ENCODE measurements around the gene CHRNA1.

CHRNA1 gene

GRCh38 chr2:174791020-174791419 is 26.7 kb upstream of the CHRNA1 start:
- no peak overlapping the region for H3K27ac Mint-ChIP-seq (ENCODE audit: low read depth)
- H3K36me3 Mint-ChIP-seq (ENCODE audit: insufficient read depth), result no peaks in the 10 kb centered on the region
- no peak for ATAC-seq (replicated peaks; ENCODE audit: extremely low read depth, poor library complexity, severe bottlenecking)
- no peaks in the 10 kb centered on the region for H3K27me3 Mint-ChIP-seq
- no peaks in the 10 kb centered on the region for H3K9me3 Mint-ChIP-seq
- peaks cover 5% of the 10 kb centered on the region for H3K4me1 Mint-ChIP-seq
- H3K4me3 Mint-ChIP-seq, result no peak overlapping the region
- no peak for DNase-seq (ENCODE audit: low spot score in 2 of 2)

DNA sequence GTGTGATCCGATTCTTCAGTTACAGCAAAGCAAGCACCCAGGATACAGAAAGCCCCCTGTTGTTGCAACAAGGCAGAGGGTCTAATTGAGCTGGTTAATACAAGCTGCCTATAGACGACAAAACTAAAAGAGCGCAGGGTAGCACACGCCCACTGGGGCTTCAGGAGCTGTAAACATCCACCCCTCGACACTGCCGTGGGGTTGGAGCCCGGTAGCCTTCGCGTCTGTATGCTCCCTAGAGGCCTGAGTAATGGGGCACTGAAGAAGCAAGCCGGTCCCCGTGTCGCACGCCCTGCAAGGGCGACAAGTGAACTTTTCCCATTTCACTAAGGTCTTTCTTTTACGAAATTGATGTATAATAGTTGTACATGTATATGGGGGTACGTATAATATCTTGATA is 24.7 kb upstream of the CHRNA1 start:
- H3K27me3 Mint-ChIP-seq, result no peaks in the 10 kb centered on the region
- no peaks in the 10 kb centered on the region for H3K9me3 Mint-ChIP-seq
- peaks cover 5% of the 10 kb centered on the region for H3K4me1 Mint-ChIP-seq
- no peak for DNase-seq (ENCODE audit: low spot score in 2 of 2)
- H3K27ac Mint-ChIP-seq (ENCODE audit: low read depth), result no peak overlapping the region
- no peaks in the 10 kb centered on the region for H3K36me3 Mint-ChIP-seq (ENCODE audit: insufficient read depth)
- ATAC-seq (replicated peaks; ENCODE audit: extremely low read depth, poor library complexity, severe bottlenecking), result no peak
- H3K4me3 Mint-ChIP-seq, result no peak overlapping the region

DNA sequence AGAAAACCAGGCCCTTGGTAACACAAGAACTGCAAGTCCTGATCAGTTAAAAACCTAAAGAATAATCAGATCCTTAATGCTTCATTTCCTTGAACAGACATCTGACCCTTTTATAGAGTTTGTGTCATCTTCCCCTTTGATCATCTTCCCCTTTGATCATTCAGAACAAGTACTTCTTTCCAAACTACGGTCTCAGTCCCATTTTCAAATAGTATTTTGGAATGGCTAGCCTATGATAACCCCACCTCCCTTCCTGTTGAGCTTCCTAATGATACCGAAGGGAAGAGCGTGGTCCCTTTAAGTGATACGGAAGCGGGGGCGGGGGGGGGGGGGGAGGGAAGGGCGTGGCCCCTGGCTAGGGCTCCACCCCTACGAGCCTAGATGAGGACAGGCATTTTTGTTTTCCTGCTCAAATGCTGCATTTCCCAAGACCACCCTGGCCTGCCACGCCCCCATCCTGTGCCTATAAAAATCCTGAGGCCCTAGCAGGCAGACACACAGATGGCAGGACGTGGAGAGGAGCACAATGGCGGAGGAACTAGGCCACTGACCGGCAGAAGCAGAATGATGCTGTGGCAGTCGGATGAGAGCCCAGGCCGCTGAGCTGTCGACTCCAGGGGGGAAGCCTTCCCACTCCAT is 24.1 kb upstream of the CHRNA1 start:
- Mint-ChIP-seq H3K9me3 (no peaks in the 10 kb centered on the region), H3K36me3 (ENCODE audit: insufficient read depth) (no peaks in the 10 kb centered on the region), H3K4me1 (peaks cover 5% of the 10 kb centered on the region), H3K27me3 (no peaks in the 10 kb centered on the region), H3K27ac (ENCODE audit: low read depth) (peak overlapping the region; percentile 36), H3K4me3 (no peak overlapping the region)
- peak; percentile 14 for ATAC-seq (replicated peaks; ENCODE audit: extremely low read depth, poor library complexity, severe bottlenecking)
- no peak for DNase-seq (ENCODE audit: low spot score in 2 of 2)

DNA sequence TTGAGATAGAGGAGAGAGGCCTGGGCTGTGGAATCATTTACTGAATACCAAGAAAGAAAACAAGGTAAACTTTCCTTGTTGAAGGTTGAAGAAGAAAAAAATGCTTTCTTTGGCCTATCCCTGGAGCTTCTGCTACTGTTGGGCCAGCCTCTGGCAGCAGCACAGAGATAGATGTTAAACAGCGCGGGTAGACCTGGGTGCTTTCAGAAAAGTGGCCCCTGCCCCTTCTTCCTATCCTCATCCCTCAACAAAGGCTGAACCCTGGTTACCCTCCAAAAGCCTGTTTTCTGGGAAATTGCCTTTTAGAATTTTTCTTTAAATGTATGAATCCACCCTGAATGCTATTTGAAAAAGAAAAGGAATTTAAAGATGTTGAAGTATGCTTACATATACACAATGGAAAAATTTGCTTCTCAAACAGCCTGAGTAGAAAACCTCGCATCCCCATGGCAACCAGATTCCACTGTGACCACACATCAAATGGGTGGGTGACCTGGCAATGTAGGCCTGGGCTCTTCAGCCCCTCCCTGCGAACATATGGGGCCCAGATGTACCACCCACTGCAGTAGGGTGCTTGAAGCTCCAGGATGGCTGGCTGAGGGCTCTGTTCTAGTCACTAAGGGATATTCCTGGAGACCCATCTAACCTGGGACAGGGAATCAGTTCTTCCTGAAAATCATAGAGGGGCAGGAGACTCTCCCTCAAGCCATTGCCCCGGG is 23.4 kb upstream of the CHRNA1 start:
- DNase-seq (ENCODE audit: low spot score in 2 of 2) (no peak), ATAC-seq (replicated peaks; ENCODE audit: extremely low read depth, poor library complexity, severe bottlenecking) (no peak)
- no peaks in the 10 kb centered on the region for H3K27me3 Mint-ChIP-seq
- peak overlapping the region; percentile 36 for H3K27ac Mint-ChIP-seq (ENCODE audit: low read depth)
- H3K36me3 Mint-ChIP-seq (ENCODE audit: insufficient read depth), result no peaks in the 10 kb centered on the region
- no peaks in the 10 kb centered on the region for H3K9me3 Mint-ChIP-seq
- no peak overlapping the region for H3K4me3 Mint-ChIP-seq
- H3K4me1 Mint-ChIP-seq, result peaks cover 5% of the 10 kb centered on the region

GRCh38 chr2:174786066-174786725 is 21.9 kb upstream of the CHRNA1 start:
- H3K27me3 Mint-ChIP-seq, result no peaks in the 10 kb centered on the region
- H3K9me3 Mint-ChIP-seq, result no peaks in the 10 kb centered on the region
- no peaks in the 10 kb centered on the region for H3K36me3 Mint-ChIP-seq (ENCODE audit: insufficient read depth)
- no peak overlapping the region for H3K27ac Mint-ChIP-seq (ENCODE audit: low read depth)
- no peak overlapping the region for H3K4me3 Mint-ChIP-seq
- DNase-seq (ENCODE audit: low spot score in 2 of 2) (no peak), ATAC-seq (replicated peaks; ENCODE audit: extremely low read depth, poor library complexity, severe bottlenecking) (no peak)
- peaks cover 5% of the 10 kb centered on the region for H3K4me1 Mint-ChIP-seq

DNA sequence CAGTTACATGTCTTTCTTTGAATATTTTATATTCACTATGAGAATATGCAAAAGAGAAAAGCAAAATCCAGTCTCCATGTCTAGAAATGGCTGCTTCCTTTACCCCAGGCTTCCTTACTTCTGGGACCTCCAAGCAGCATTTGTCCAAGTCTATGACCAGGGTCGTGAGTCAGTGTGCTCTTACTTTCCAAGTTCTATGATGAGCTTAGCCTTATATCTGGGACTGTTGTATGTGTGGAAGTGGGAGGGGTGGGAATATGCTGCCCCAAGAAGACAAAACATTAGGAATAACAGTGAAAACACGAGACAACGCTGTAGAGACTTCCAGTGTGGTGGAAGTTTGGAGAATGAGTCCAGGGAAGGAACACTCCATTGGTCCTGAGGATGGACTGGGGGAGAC is 21.2 kb upstream of the CHRNA1 start:
- H3K9me3 Mint-ChIP-seq, result no peaks in the 10 kb centered on the region
- H3K36me3 Mint-ChIP-seq (ENCODE audit: insufficient read depth), result no peaks in the 10 kb centered on the region
- peaks cover 5% of the 10 kb centered on the region for H3K4me1 Mint-ChIP-seq
- no peaks in the 10 kb centered on the region for H3K27me3 Mint-ChIP-seq
- ATAC-seq (replicated peaks; ENCODE audit: extremely low read depth, poor library complexity, severe bottlenecking), result no peak
- no peak overlapping the region for H3K4me3 Mint-ChIP-seq
- DNase-seq (ENCODE audit: low spot score in 2 of 2), result no peak
- H3K27ac Mint-ChIP-seq (ENCODE audit: low read depth), result no peak overlapping the region

GRCh38 chr2:174784909-174785308 is 20.6 kb upstream of the CHRNA1 start:
- no peak overlapping the region for H3K27ac Mint-ChIP-seq (ENCODE audit: low read depth)
- H3K9me3 Mint-ChIP-seq, result no peaks in the 10 kb centered on the region
- no peak overlapping the region for H3K4me3 Mint-ChIP-seq
- H3K4me1 Mint-ChIP-seq, result peaks cover 5% of the 10 kb centered on the region
- DNase-seq (ENCODE audit: low spot score in 2 of 2) (no peak), ATAC-seq (replicated peaks; ENCODE audit: extremely low read depth, poor library complexity, severe bottlenecking) (no peak)
- H3K27me3 Mint-ChIP-seq, result no peaks in the 10 kb centered on the region
- no peaks in the 10 kb centered on the region for H3K36me3 Mint-ChIP-seq (ENCODE audit: insufficient read depth)

DNA sequence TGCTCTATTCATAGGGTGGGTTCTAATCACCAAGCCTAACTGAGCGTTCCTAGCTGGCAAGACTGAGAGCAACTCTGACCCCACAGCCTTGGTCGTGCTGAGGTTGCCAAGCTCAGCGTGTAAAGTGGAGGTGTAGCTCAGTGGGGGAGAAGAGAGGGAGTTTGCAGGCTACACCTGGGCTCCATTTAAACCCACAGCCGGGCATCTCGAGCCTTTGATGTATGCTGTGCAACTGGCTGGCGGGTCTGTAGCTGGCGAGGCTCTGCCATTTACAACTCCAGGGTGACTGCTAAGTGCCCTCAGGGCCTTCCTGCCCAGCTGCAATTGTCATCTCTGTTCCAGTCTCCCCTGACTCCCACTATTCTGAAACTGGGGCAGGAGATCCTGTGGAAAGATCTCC is 20.0 kb upstream of the CHRNA1 start:
- ATAC-seq (replicated peaks; ENCODE audit: extremely low read depth, poor library complexity, severe bottlenecking), result no peak
- no peak for DNase-seq (ENCODE audit: low spot score in 2 of 2)
- Mint-ChIP-seq H3K36me3 (ENCODE audit: insufficient read depth) (no peaks in the 10 kb centered on the region), H3K4me1 (peaks cover 8% of the 10 kb centered on the region), H3K27me3 (no peaks in the 10 kb centered on the region), H3K4me3 (no peak overlapping the region), H3K27ac (ENCODE audit: low read depth) (no peak overlapping the region), H3K9me3 (no peaks in the 10 kb centered on the region)

- Mint-ChIP-seq H3K4me1 (peaks cover 25% of the 10 kb centered on the region), H3K27ac (ENCODE audit: low read depth) (no peak overlapping the region), H3K27me3 (no peaks in the 10 kb centered on the region), H3K9me3 (no peaks in the 10 kb centered on the region), H3K36me3 (ENCODE audit: insufficient read depth) (peaks cover 14% of the 10 kb centered on the region), H3K4me3 (no peak overlapping the region)
- DNase-seq (ENCODE audit: low spot score in 2 of 2) (no peak), ATAC-seq (replicated peaks; ENCODE audit: extremely low read depth, poor library complexity, severe bottlenecking) (no peak)
Observed at GRCh38 chr2:174781996-174782395, 17.7 kb upstream of the CHRNA1 start.

GRCh38 chr2:174781298-174781697 is 17.0 kb upstream of the CHRNA1 start:
- Mint-ChIP-seq H3K9me3 (no peaks in the 10 kb centered on the region), H3K27me3 (no peaks in the 10 kb centered on the region), H3K4me1 (peaks cover 25% of the 10 kb centered on the region), H3K27ac (ENCODE audit: low read depth) (no peak overlapping the region), H3K4me3 (no peak overlapping the region), H3K36me3 (ENCODE audit: insufficient read depth) (peaks cover 14% of the 10 kb centered on the region)
- ATAC-seq (replicated peaks; ENCODE audit: extremely low read depth, poor library complexity, severe bottlenecking) (no peak), DNase-seq (ENCODE audit: low spot score in 2 of 2) (no peak)

DNA sequence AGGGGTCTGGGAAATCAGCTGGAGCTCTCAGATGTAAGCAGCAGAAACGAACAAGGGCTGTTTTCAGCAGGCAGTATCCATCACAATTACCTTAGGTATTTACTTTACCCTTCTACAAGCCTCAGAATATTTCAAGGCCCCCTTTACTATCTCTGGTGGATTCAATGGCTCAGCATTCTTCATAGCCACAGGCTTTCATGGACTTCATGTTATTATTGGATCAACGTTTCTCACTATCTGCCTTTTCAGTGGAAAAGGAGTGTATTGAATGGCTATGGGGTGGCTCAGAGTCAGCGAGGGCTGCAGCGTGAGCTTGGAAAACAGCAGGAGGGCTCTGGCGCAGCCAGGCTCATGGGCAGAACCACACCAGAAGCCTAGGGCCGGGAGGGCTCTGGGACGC is 16.6 kb upstream of the CHRNA1 start:
- Mint-ChIP-seq H3K9me3 (no peaks in the 10 kb centered on the region), H3K4me1 (peaks cover 25% of the 10 kb centered on the region), H3K36me3 (ENCODE audit: insufficient read depth) (peaks cover 14% of the 10 kb centered on the region), H3K27me3 (no peaks in the 10 kb centered on the region), H3K27ac (ENCODE audit: low read depth) (no peak overlapping the region), H3K4me3 (no peak overlapping the region)
- no peak for DNase-seq (ENCODE audit: low spot score in 2 of 2)
- ATAC-seq (replicated peaks; ENCODE audit: extremely low read depth, poor library complexity, severe bottlenecking), result no peak

GRCh38 chr2:174780191-174780840 is 16.0 kb upstream of the CHRNA1 start:
- DNase-seq (ENCODE audit: low spot score in 2 of 2), result no peak
- no peaks in the 10 kb centered on the region for H3K27me3 Mint-ChIP-seq
- no peaks in the 10 kb centered on the region for H3K9me3 Mint-ChIP-seq
- H3K27ac Mint-ChIP-seq (ENCODE audit: low read depth), result peak overlapping the region; percentile 91
- peaks cover 25% of the 10 kb centered on the region for H3K4me1 Mint-ChIP-seq
- no peak overlapping the region for H3K4me3 Mint-ChIP-seq
- peaks cover 14% of the 10 kb centered on the region for H3K36me3 Mint-ChIP-seq (ENCODE audit: insufficient read depth)
- ATAC-seq (replicated peaks; ENCODE audit: extremely low read depth, poor library complexity, severe bottlenecking), result no peak
